ENCODE data around the gene KCNJ9.

GRCh38 chr1:160137216-160137862 is 56.0 kb downstream of the KCNJ9 start:
- TF ChIP-seq, protein P1, sequence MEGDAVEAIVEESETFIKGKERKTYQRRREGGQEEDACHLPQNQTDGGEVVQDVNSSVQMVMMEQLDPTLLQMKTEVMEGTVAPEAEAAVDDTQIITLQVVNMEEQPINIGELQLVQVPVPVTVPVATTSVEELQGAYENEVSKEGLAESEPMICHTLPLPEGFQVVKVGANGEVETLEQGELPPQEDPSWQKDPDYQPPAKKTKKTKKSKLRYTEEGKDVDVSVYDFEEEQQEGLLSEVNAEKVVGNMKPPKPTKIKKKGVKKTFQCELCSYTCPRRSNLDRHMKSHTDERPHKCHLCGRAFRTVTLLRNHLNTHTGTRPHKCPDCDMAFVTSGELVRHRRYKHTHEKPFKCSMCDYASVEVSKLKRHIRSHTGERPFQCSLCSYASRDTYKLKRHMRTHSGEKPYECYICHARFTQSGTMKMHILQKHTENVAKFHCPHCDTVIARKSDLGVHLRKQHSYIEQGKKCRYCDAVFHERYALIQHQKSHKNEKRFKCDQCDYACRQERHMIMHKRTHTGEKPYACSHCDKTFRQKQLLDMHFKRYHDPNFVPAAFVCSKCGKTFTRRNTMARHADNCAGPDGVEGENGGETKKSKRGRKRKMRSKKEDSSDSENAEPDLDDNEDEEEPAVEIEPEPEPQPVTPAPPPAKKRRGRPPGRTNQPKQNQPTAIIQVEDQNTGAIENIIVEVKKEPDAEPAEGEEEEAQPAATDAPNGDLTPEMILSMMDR (conservative IDR thresholded peaks at IDR 0.05; ENCODE audit: low read length) = no peak
- TF ChIP-seq EZH2phosphoT487 (IDR thresholded peaks at IDR 0.05; ENCODE audit: borderline replicate concordance) = no peak
